GM18502 (cell line): Measurements from ENCODE around the gene FBXO39.
"Not testable (repeated sequence)": the region's sequence is repeated elsewhere in the genome, so short reads cannot be mapped to it uniquely, and the experiment has no call there.

Experiments
- ATAC-seq: cut with Tn5 transposase; IDR thresholded peaks from one replicate; pipeline ENCODE4 v1.9.1; 2021; ENCODE audit warnings: mild to moderate bottlenecking; ENCODE audit not compliant: unreplicated experiment, poor library complexity

FBXO39 gene

DNA sequence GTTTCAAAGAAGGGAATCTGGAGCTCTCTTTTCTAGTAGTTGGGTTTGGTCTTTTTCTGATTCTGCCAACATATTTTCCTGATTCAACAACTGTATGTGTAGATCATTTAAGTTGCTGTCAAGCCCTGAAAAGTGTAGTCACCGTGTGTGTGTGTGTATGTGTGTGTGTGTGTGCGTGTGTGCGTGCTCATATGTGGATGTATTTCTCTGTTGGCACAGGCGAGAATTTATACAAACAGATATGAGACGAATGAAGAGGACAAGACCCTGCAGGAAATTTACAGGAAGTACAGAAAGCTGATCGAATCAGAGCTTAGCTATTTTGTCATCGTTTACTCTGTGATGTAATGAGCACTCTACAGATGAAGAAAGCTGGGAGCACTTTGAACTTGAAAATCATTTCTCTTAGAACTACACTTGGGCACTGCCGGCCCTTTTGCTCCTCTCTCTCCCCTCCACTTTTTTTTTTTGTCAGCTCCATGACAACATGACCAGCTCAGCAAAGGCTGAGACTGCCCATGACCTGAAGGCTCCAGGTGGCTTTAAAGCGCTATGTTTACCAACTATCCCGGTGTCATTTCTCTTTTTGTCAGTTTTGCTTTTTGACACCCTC, 11.2 kb downstream of the FBXO39 start:
- ATAC-seq: no peak

DNA sequence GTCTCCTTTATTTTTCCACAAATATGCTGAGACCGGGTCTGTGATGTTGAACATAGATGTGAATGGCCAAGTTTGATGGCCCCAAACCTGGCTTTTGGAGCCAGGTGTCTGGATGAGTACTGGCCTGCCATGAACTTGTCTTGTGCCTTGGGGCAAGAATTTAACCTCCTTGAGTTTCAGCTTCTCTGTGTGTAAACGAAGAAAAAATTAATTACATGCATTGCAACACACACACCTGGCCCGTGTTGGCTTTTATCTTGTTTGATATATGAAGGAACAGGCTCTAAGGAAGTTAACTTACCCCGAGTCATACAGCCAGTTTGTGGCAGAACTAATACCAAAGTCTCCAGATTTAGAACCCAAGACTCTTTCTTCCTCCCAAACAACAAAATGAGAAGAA, 13.1 kb downstream of the FBXO39 start:
- no peak for ATAC-seq

DNA sequence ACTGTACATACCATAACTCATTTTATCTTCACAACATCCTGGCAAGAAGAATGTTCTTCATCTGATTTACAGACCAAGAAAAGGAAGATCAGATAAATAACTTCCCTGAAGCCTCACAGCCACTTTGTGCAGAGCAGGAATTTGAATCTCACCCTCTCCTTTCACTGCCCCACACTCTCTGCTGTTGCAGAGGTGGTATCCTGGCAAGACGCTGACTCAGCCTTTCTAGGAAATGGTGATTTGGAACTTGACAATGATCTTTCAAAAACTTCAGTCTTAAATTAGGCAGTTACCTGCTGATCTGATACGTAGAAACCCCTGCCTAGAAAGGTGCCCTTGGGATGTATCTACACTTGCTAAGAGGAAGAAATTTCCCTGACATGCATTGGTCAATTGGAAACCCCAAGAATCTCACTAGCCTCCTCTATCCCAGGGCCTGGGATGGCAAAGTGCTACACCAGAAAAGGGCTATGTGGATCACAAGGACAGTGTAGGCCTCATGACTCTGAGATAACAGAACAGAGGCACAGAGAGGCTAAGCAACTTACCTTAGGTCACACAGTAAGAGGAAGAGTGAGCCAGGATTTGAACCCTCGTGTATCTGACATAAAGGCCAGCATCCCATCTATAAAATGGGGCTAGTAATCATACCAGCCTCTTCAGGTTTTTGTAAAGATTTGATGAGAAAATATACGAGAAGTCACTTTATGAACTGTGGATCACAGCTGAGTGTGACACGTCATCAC, 17.9 kb downstream of the FBXO39 start:
- ATAC-seq: no peak

DNA sequence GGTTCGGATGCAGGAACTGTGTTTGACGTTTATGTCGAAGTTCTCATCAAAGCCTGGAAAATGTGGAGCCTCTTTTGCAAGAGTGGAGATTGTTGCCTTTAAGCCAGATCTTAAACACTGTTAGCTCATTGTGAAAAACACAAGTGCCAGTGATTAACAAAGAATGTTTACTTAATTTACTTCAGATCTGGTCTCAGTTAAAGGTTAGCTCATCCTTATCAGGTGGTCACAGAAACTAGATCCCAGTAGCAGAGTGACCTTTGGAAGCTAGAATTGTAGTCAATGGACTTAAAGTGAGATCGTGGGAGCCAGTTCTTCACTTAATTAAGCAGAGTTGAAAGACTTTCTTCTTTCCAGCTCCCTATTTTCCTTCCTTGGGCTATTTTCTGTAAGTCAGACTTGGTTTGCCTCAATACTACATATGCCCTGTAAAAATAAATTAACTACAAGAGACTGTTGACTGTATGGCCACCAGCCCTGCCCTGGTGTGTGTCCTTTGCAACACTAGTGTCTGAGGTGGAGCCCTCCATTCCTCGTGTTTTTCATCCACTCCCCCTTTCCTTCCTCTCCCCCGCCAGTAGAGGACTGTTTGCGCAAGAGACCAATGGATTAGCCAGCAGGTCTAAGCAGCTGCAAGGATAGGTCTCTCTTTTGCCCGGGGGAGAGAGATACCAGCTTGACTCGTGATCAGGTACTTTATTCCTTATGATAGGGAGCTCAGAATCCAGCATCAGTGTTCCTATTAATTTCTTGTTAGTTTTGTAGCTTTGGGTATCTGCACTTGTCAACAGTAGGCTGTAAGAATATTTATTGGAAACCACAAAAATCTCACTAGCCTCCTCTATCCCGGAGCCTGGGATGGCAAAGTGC, 20.2 kb downstream of the FBXO39 start:
- no peak for ATAC-seq

DNA sequence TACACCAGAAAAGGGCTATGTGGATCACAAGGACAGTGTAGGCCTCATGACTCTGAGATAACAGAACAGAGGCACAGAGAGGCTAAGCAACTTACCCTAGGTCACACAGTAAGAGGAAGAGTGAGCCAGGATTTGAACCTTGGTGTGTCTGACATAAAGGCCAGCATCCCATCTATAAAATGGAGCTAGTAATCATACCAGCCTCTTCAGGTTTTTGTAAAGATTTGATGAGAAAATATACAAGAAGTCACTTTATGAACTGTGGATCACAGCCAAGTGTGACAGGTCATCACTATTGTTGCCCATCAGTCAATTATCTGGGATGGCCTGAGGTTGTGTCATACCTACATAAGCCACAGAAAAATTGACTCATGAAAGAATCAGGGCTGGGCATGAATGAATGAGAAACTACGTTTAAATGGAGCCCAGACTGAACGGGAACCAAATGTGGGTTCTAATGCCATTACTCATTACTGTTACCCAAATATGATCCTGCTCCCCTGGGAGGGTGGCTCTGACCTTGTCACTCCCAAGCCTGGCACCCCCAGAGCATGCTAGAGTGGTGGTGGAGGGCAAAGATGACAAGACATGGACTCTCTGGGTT, 21.0 kb downstream of the FBXO39 start:
- no peak for ATAC-seq

DNA sequence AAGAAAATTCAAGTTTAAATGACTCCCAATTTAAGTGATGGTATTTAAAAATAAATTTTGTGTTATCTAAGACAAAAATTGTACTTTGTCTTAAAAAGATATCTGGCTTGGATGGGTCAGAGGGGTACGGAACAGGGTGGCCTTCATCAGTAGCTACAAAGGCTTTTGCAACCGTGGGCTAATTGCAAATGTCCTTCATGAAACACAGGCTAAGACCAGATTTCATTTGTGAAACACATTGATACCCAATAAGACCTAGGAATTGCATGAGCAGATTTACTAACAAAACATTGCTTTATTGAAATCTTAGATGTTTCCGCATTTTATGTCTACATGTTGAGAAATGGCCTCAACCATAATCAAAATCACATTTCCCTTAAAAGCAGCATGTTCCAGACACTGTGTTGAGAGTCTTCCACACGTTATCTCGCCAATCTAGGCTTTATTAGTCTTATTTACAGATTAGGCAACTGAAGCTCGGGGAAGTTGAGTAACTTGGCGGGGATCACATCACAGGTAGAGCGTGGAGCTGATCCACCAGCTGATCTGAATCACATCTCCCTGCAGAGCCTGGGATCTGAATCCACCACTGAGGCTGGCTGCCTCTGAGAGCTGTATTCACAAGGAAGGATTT, 21.8 kb downstream of the FBXO39 start:
- no peak for ATAC-seq

DNA sequence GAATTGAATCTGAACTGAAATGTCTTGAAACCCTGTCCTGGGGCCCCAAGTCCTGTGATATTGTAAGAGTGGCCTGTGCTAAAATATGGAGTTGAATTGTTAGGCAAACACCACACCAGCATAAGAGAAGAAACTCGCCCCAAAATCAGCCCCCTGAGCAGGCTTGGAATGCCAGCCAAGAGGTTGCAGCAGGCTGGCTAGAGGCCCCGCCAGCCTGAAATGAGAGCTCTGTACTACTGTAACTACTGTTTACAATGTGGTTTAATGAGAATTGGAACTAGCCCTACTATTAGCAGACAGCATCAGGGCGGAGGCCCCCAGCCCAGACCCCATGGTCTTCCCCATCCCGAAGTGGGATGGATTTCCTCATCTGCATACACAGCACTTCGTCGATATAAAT, 23.7 kb downstream of the FBXO39 start:
- no peak for ATAC-seq

DNA sequence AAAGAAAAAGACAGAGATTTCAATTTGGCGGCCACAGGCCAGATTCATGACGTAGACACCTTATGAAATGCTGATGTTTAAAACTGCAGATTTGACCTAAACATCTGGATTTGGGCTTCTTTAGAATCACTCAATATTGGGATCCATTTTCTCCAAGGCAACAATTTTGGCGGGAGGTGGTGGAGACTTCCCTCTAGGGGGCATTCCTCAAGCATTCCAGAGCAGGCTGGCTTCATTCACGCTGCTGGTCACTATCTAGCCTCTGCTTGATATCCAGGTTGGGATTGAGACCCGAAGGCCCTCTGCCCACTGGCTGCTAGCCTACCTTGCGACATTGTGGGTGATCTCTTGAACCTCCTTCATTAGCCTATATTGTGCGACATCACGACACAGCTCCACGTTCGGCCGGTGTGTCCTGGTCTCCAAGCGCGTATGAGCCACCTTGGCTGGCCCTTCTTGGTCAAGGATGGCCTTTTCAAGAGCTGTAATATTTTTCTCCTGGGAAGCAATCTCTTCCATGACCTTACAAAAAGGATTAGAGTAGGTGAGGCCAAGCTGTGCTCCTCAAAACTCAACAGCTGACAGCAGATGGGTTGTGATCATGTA, 24.5 kb downstream of the FBXO39 start:
- no peak for ATAC-seq

DNA sequence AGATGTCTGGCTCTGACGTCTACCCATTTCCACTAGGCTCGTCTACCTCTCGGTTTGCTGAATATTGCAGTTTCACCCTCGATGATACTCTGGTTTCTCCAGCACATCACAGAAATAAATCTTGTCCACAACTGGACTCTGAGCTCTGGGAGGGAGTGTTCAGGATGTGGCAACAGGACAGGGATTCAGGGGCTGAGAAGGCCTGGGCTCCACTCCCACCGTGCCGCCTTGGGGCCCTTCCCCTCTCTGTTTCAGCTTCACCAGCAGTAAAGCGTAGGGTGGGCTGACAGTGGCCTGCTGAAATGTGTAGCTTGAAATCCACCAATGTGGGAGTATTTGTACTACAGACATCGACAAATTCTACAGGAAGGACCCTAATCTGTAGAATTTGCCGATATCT, 35.5 kb downstream of the FBXO39 start:
- no peak for ATAC-seq

DNA sequence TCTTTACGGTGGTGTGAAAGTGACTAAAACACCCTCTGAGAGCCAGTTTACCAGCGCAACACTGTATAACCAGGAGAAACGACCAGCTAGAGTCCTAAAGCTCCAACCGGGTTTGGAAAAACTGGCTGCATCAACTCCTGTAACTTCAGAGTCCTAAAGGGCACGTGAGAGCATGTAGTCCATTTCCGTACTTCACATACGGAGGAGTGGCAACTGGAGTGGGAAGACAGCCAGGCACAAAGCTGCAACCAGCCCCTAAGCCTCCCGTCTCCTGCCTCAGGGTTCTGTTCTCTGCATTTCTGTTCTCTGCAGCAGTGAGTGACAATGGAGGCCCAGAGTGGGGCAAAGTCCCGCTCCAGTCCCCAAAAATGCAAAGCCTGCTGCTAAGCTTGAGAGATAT, 36.3 kb downstream of the FBXO39 start:
- no peak for ATAC-seq

DNA sequence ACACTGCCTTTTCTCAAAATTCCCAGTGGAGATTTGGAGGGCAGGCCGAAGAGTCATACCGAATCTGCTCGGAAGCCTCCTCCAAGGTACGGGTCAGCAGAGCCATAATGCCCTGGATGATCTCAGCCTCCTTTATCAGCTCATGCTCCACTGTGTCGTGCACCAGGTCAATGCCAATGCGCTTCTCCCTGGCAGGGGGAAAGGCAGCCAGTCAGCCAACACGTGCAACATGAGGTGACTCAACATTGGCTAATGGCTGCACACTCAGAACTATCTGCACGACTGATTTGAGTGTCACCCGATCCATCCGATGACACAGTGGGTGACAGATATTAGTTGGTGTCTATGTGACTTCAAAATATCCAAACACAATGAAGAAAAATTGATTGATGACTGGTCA, 39.8 kb downstream of the FBXO39 start:
- ATAC-seq: no peak

DNA sequence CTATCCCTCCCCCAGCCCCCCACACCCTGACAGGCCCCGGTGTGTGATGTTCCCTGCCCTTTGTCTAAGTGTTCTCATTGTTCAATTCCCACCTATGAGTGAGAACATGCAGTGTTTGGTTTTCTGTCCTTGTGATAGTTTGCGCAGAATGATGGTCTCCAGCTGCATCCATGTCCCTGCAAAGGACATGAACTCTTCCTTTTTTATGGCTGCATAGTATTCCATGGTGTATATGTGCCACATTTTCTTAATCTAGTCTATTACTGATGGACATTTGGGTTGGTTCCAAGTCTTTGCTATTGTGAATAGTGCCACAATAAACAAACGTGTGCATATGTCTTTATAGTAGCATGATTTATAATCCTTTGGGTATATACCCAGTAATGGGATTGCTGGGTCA, 40.4 kb downstream of the FBXO39 start:
- not testable (repeated sequence) for ATAC-seq

DNA sequence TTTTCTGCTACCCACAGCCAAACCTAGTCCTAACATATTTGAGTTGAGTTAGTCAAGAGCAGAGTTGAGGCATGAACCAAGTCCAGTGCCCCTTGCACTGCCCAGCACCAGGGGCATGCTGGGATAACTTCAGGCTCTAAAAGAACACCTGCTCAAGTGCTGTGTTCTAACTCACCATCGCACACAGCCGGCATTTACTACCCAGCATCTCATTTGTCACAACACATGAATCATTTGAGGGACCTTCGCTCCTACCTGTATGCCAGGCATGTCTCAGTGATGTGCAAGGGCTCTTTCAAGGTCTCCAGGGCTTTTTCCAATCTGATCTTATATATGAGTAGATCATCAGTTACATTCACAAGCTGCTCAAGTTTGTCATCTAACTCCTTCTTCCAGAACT, 42.9 kb downstream of the FBXO39 start:
- ATAC-seq: no peak

DNA sequence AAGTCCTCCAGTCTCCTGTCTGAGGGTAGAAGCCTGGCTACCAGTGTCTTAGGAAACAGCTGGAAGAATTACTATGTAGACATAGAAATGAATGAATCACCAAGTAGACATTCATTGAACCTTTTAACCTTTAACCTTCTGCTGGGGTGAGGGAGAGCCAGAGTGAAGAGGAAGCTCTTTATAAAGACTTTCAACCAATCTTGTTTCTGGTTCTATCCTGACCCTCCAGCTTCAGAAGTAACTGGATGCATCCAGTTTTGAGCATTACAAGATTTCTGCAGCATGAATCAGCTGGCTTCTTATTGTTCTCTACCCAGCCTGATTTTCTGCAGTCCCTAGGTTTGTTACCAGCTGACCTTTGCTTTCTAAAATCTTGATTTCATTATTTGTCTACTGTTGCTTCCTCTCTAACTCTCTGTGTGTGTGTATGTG, 47.0 kb downstream of the FBXO39 start:
- ATAC-seq: no peak

DNA sequence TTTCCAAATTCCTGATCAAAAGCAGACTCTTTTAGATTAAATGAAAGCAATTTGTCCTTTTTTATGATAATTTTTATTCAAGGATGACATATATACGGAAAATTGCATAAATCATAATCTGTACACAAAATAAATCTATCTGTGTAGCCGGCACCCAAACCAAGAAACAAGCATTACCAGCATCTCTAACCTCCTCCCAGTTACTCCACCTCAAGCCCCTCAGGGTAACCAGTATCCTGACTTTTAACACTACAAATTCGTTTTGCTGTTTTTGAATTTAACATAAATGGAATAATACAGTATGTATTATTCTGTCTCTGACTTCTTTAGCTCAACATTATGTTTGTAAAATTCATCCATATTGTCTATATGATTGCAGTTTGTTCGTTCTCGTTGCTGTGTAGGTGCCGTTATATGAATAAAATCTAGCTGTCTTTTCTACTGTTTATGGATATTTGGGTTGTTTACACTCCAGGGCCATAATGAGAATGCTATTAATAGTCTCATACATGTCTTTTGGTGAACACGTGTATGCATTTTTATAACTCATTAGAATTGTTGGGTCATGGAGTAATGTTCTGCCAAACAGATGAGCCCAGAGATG, 54.5 kb downstream of the FBXO39 start:
- ATAC-seq: no peak

DNA sequence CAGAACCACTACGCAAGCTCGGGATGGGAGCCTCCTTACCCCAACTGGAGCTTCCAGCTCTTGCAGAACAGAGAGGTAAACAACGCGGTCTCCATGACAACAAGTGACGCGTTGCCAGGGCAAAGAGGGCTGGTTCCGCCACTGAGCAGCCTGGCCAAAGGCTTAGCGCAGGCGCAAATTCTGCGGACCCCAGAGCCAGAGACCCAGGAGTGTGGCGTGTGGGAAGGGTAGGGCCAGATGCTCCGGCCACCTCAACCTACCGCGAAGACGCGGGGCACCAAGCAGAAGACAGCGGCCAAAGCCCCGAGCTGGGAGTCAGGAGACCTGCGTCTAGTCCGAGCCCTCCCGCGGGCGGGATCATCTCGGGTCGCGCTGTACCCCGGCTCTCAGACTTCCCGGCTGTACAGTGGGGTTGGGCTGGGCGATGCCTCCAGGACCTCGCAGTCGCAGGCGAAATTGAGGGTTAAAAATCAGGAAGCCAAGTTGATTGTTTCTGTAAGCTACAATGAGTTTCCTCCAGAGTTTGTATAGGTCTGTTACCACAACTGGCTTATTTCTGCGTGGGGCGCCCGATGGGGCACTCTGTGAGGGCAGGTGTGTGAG, 55.7 kb downstream of the FBXO39 start, which contains the start of gene TEKT1:
Gene TEKT1, minus strand, starts transcription at position 69 of the 603 bp plus-strand sequence. CDS start 1,353 bp downstream, outside the sequence.
- ATAC-seq: peak; percentile 63
